HepG2 (cell line): ENCODE data around the gene PPP1R13L.

ENCODE experiments used
- EP300 ChIP-seq, 3 experiments: sonication (generic) in 1 of 3; formaldehyde crosslinking in 1 of 3; IDR thresholded peaks; 2 replicates each; pipeline versions ENCODE4 v1.5.1 to v1.6.1; 2011 to 2020; ENCODE audit warnings: low read depth in 2 of 3, low read length in 2 of 3, borderline replicate concordance in 1 of 3, improper control_type of control experiment in 1 of 3, mild to moderate bottlenecking in 1 of 3, missing genetic modification reagents in 1 of 3, moderate library complexity in 1 of 3
- HHEX ChIP-seq: IDR thresholded peaks from 2 replicates; pipeline ENCODE4 v1.6.1; 2016; ENCODE audit warnings: control low read depth
- MXD1 ChIP-seq: sonication (generic); formaldehyde crosslinking; IDR thresholded peaks from 2 replicates; pipeline ENCODE4 v1.4.0; 2020; ENCODE audit warnings: mild to moderate bottlenecking, missing genetic modification reagents
- ZNF318 ChIP-seq: sonication (generic); formaldehyde crosslinking; IDR thresholded peaks from 2 replicates; pipeline ENCODE4 v1.4.0; 2020; ENCODE audit warnings: mild to moderate bottlenecking, missing genetic modification reagents
- TF ChIP-seq, protein P1 (sequence below): sonication (generic); formaldehyde crosslinking; IDR thresholded peaks from 2 replicates; pipeline ENCODE4 v1.4.0; 2020; ENCODE audit warnings: missing genetic modification reagents
- TF ChIP-seq, protein P2 (sequence below): sonication (generic); formaldehyde crosslinking; IDR thresholded peaks from 2 replicates; pipeline ENCODE4 v1.5.0; 2020; ENCODE audit warnings: mild to moderate bottlenecking, missing genetic modification reagents, moderate library complexity

DNA sequence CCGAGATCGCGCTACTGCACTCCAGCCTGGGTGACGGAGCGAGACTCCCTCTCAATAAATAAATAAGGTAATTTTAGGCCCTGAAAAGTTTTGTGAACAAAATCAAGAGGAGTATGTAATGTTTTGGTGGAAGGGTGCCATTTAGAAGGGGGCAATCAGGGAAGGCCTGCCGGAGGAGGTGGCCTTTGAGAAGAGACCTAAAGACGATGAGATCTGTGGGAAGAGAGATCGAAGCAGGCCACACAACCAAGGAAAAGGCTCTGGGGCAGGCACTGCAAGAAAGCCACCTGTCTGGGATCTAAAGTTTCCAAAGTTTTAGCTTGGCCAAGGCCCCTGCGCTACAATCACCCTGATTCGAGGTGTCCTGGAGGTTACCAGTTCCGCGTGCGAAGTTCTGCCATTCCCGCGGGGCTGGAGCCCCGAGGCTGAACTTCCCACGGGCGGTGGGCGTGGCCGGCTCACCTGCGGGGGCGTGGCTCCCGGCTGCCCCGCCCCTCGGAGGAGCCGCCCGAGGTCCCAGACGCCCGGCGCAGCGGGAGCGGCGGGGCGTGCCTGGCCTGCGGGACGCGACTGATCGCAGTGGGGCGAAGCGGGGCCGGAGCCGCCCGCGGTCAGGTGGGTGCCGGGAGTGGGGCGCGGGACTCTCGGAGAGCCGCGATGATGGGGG is 64.5 kb downstream of the PPP1R13L start, which contains the start of gene KLC3:
- TF ChIP-seq ZNF318: no peak
- TF ChIP-seq, protein P1, sequence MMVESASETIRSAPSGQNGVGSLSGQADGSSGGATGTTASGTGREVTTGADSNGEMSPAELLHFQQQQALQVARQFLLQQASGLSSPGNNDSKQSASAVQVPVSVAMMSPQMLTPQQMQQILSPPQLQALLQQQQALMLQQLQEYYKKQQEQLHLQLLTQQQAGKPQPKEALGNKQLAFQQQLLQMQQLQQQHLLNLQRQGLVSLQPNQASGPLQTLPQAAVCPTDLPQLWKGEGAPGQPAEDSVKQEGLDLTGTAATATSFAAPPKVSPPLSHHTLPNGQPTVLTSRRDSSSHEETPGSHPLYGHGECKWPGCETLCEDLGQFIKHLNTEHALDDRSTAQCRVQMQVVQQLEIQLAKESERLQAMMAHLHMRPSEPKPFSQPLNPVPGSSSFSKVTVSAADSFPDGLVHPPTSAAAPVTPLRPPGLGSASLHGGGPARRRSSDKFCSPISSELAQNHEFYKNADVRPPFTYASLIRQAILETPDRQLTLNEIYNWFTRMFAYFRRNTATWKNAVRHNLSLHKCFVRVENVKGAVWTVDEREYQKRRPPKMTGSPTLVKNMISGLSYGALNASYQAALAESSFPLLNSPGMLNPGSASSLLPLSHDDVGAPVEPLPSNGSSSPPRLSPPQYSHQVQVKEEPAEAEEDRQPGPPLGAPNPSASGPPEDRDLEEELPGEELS (CRISPR knock-in tag): no peak
- TF ChIP-seq MXD1 (CRISPR knock-in tag): no peak
- TF ChIP-seq EP300 (IDR thresholded peaks at IDR 0.05; ENCODE audit: low read depth in 2 of 2, low read length in 2 of 2): no peak
- no peak for TF ChIP-seq EP300 (CRISPR knock-in tag; IDR thresholded peaks at IDR 0.05; ENCODE audit: borderline replicate concordance)
- TF ChIP-seq HHEX (CRISPR knock-in tag): no peak
- TF ChIP-seq, protein P2, sequence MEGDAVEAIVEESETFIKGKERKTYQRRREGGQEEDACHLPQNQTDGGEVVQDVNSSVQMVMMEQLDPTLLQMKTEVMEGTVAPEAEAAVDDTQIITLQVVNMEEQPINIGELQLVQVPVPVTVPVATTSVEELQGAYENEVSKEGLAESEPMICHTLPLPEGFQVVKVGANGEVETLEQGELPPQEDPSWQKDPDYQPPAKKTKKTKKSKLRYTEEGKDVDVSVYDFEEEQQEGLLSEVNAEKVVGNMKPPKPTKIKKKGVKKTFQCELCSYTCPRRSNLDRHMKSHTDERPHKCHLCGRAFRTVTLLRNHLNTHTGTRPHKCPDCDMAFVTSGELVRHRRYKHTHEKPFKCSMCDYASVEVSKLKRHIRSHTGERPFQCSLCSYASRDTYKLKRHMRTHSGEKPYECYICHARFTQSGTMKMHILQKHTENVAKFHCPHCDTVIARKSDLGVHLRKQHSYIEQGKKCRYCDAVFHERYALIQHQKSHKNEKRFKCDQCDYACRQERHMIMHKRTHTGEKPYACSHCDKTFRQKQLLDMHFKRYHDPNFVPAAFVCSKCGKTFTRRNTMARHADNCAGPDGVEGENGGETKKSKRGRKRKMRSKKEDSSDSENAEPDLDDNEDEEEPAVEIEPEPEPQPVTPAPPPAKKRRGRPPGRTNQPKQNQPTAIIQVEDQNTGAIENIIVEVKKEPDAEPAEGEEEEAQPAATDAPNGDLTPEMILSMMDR (CRISPR knock-in tag): no peak
